ENCODE results near the gene EIF4H.

DNA sequence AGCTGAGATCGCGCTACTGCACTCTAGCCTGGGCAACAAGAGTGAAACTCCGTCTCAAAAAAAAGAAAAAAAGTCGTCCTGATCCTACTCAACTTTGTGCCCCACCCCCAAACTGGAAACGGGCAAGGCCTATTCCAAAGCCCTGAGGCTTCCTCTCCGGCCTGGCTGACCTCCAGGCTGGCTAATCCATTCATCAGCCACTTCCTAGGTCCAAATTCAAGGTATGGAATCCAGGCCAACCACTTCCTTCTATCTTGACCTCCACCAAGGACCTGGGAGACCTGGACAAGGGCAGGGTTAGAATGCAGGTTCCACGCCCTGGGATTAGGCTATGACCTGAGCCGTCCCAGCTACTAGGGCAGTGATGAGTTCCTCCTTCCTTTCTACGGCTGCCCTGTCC, 20.4 kb upstream of the EIF4H start:
- TF ChIP-seq, protein P1, sequence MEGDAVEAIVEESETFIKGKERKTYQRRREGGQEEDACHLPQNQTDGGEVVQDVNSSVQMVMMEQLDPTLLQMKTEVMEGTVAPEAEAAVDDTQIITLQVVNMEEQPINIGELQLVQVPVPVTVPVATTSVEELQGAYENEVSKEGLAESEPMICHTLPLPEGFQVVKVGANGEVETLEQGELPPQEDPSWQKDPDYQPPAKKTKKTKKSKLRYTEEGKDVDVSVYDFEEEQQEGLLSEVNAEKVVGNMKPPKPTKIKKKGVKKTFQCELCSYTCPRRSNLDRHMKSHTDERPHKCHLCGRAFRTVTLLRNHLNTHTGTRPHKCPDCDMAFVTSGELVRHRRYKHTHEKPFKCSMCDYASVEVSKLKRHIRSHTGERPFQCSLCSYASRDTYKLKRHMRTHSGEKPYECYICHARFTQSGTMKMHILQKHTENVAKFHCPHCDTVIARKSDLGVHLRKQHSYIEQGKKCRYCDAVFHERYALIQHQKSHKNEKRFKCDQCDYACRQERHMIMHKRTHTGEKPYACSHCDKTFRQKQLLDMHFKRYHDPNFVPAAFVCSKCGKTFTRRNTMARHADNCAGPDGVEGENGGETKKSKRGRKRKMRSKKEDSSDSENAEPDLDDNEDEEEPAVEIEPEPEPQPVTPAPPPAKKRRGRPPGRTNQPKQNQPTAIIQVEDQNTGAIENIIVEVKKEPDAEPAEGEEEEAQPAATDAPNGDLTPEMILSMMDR (IDR thresholded peaks at IDR 0.05): no peak
- TF ChIP-seq SIN3A (IDR thresholded peaks at IDR 0.05; ENCODE audit: borderline replicate concordance, insufficient read depth, low read depth, low read length) (no peak), TCF7L2 (IDR thresholded peaks at IDR 0.05; ENCODE audit: low read depth, low read length) (no peak)
- TF ChIP-seq, protein P2, sequence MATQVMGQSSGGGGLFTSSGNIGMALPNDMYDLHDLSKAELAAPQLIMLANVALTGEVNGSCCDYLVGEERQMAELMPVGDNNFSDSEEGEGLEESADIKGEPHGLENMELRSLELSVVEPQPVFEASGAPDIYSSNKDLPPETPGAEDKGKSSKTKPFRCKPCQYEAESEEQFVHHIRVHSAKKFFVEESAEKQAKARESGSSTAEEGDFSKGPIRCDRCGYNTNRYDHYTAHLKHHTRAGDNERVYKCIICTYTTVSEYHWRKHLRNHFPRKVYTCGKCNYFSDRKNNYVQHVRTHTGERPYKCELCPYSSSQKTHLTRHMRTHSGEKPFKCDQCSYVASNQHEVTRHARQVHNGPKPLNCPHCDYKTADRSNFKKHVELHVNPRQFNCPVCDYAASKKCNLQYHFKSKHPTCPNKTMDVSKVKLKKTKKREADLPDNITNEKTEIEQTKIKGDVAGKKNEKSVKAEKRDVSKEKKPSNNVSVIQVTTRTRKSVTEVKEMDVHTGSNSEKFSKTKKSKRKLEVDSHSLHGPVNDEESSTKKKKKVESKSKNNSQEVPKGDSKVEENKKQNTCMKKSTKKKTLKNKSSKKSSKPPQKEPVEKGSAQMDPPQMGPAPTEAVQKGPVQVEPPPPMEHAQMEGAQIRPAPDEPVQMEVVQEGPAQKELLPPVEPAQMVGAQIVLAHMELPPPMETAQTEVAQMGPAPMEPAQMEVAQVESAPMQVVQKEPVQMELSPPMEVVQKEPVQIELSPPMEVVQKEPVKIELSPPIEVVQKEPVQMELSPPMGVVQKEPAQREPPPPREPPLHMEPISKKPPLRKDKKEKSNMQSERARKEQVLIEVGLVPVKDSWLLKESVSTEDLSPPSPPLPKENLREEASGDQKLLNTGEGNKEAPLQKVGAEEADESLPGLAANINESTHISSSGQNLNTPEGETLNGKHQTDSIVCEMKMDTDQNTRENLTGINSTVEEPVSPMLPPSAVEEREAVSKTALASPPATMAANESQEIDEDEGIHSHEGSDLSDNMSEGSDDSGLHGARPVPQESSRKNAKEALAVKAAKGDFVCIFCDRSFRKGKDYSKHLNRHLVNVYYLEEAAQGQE (IDR thresholded peaks at IDR 0.05; ENCODE audit: insufficient read depth in 1 of 2, low read depth in 2 of 2, low read length in 1 of 2): no peak

Data from Panc1 (cell line).